Measurements from ENCODE around the gene KRT86.
"Not testable (repeated sequence)": the region's sequence is repeated elsewhere in the genome, so short reads cannot be mapped to it uniquely, and the experiment has no call there.

KRT86 gene

DNA sequence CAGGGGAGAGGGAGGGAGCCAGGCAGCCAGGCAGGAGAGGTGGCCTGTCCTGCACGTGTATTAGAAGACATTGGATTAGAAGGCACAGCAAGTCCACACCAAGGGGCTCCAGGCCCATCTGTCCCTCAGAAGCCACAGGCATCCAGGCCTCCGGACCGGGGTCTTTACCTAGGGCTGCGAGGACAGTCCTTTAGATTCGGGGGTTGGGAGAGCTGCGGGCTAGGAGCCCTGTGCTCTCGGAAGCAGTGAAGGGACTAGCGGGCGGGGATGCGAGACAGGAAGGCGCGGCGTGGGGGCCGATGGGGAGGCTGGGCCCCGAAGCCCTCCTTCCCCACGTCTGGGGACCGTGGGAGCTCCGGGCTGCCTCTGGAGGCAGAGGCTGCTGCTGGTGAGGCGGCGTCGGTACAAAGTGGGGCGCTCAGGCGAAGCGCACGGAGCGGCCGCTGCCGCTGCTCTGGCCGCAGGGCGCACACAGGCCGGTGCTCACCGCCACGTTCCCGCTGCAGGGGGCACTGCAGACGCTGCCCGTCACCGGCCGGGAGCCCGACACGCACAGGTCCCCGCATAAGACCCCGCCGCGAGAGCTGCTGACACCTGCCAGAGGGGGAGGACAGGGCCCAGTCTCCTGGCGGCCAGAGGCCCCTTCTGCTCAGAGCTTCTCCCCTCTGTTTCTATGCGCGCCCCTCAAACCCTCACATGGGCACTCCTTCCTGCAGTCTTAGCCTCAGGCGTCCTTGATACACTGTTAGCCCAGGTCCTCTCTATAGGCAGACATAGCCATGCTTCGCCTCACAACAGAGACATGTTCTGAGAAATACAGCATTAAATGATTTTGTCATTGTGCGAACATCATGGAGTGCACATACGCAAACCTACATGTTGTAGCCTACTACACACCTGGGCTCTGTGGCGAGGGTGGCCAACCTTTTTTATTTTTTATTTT is 24.1 kb upstream of the KRT86 start:
- Histone ChIP-seq H3K4me3 (ENCODE audit: insufficient read depth, low read length, poor library complexity, severe bottlenecking) (no peak overlapping the region), H3K4me2 (ENCODE audit: low read depth, low read length, poor library complexity, severe bottlenecking) (no peak overlapping the region), H3K27me3 (ENCODE audit: low read length) (no peaks in the 10 kb centered on the region), H3K79me2 (ENCODE audit: insufficient read depth, low read length) (no peaks in the 10 kb centered on the region), H3K27ac (ENCODE audit: low read depth, low read length) (no peak overlapping the region), H3K9me3 (ENCODE audit: insufficient read depth, low read length) (no peaks in the 10 kb centered on the region), H4K20me1 (ENCODE audit: low read depth, low read length) (no peaks in the 10 kb centered on the region), H3K36me3 (ENCODE audit: low read length) (no peaks in the 10 kb centered on the region), H2AFZ (ENCODE audit: low read depth, low read length, severe bottlenecking) (no peak overlapping the region), H3K9me2 (replicated peaks; ENCODE audit: insufficient read depth, low read length) (no peaks in the 10 kb centered on the region), H3F3A (ENCODE audit: insufficient read depth) (no peaks in the 10 kb centered on the region), H3K9ac (ENCODE audit: low read length) (no peak overlapping the region)
- TF ChIP-seq EZH2phosphoT487 (conservative IDR thresholded peaks at IDR 0.05; ENCODE audit: low read length) (no peak), CTCF (IDR thresholded peaks at IDR 0.05; ENCODE audit: insufficient read depth, low read length, poor library complexity, severe bottlenecking) (no peak)

GRCh38 chr12:52251367-52252051 is 22.9 kb upstream of the KRT86 start:
- Histone ChIP-seq H3K9ac (ENCODE audit: low read length) (no peak overlapping the region), H3K27ac (ENCODE audit: low read depth, low read length) (no peak overlapping the region), H4K20me1 (ENCODE audit: low read depth, low read length) (no peaks in the 10 kb centered on the region), H3K4me3 (ENCODE audit: insufficient read depth, low read length, poor library complexity, severe bottlenecking) (no peak overlapping the region), H2AFZ (ENCODE audit: low read depth, low read length, severe bottlenecking) (no peak overlapping the region), H3F3A (ENCODE audit: insufficient read depth) (no peaks in the 10 kb centered on the region), H3K4me2 (ENCODE audit: low read depth, low read length, poor library complexity, severe bottlenecking) (no peak overlapping the region), H3K9me2 (replicated peaks; ENCODE audit: insufficient read depth, low read length) (no peaks in the 10 kb centered on the region), H3K36me3 (ENCODE audit: low read length) (no peaks in the 10 kb centered on the region), H3K9me3 (ENCODE audit: insufficient read depth, low read length) (no peaks in the 10 kb centered on the region), H3K27me3 (ENCODE audit: low read length) (no peaks in the 10 kb centered on the region), H3K79me2 (ENCODE audit: insufficient read depth, low read length) (no peaks in the 10 kb centered on the region)
- TF ChIP-seq CTCF (IDR thresholded peaks at IDR 0.05; ENCODE audit: insufficient read depth, low read length, poor library complexity, severe bottlenecking), result no peak
- no peak for TF ChIP-seq EZH2phosphoT487 (conservative IDR thresholded peaks at IDR 0.05; ENCODE audit: low read length)

DNA sequence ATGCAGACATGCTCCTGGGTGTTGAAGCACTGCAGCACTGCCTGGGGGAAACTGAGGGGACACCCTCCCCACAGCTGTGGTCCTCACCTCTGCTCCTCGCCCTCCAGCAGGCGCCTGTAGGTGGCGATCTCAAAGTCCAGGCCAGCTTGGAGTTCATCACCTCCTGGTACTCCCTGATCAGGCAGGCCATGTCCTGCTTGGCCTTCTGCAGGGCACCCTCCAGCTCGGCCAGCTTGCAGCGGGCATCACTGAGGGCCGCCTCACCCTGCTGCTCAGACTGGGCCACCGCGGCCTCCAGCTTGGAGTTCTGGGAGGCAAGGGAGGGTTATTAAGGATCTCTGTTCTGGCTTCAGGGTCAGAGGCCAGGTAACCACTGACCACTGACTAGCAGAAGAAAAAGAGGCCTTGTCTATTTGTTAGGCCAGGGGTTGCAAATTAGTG is 22.2 kb upstream of the KRT86 start:
- not testable (repeated sequence) for H3K9ac ChIP-seq (ENCODE audit: low read length); H3K9me3 ChIP-seq (ENCODE audit: insufficient read depth, low read length); H2AFZ ChIP-seq (ENCODE audit: low read depth, low read length, severe bottlenecking); H3F3A ChIP-seq (ENCODE audit: insufficient read depth); H4K20me1 ChIP-seq (ENCODE audit: low read depth, low read length); H3K4me3 ChIP-seq (ENCODE audit: insufficient read depth, low read length, poor library complexity, severe bottlenecking); H3K27me3 ChIP-seq (ENCODE audit: low read length); H3K9me2 ChIP-seq (replicated peaks; ENCODE audit: insufficient read depth, low read length); H3K79me2 ChIP-seq (ENCODE audit: insufficient read depth, low read length); H3K4me2 ChIP-seq (ENCODE audit: low read depth, low read length, poor library complexity, severe bottlenecking); H3K27ac ChIP-seq (ENCODE audit: low read depth, low read length); H3K36me3 ChIP-seq (ENCODE audit: low read length)

All from SU-DHL-6 (cell line).